Stimulated activated CD8-positive, alpha-beta memory T cell treated with anti-CD3 and anti-CD28 coated beads, Interleukin-15, amount 100 ng/mL, for 1 hour (primary cell): ENCODE results near the gene C1orf210.

Source experiments
- DNase-seq: peaks from one replicate; pipeline ENCODE4 v3.0.0-alpha.2; 2020; ENCODE audit warnings: low read depth

The C1orf210 gene

GRCh38 chr1:43312212-43312623 lies 26.8 kb upstream of the C1orf210 start:
- no peak for DNase-seq

- no peak for DNase-seq
These were observed 26.1 kb upstream of the C1orf210 start for GRCh38 chr1:43311521-43311920.

GRCh38 chr1:43309405-43310025 lies 24.1 kb upstream of the C1orf210 start:
- DNase-seq = no peak

- DNase-seq = no peak
These were observed 23.4 kb upstream of the C1orf210 start for GRCh38 chr1:43308635-43309404.

- DNase-seq = no peak
These were observed 22.2 kb upstream of the C1orf210 start for GRCh38 chr1:43307458-43308158.

- no peak for DNase-seq
These were observed 21.5 kb upstream of the C1orf210 start for GRCh38 chr1:43306688-43307457.

- DNase-seq = no peak
These were observed 20.7 kb upstream of the C1orf210 start for GRCh38 chr1:43305926-43306687.

- no peak for DNase-seq
These were observed 20.1 kb upstream of the C1orf210 start for GRCh38 chr1:43305461-43305860.

GRCh38 chr1:43304771-43305300 lies 19.5 kb upstream of the C1orf210 start:
- no peak for DNase-seq

GRCh38 chr1:43304314-43304681 lies 18.9 kb upstream of the C1orf210 start:
- no peak for DNase-seq

GRCh38 chr1:43303471-43304313 lies 18.3 kb upstream of the C1orf210 start:
- no peak for DNase-seq

GRCh38 chr1:43302721-43303470 lies 17.5 kb upstream of the C1orf210 start:
- DNase-seq = no peak

- DNase-seq = no peak
These were observed 16.8 kb upstream of the C1orf210 start for GRCh38 chr1:43302201-43302600.

GRCh38 chr1:43300378-43301094 lies 15.2 kb upstream of the C1orf210 start, which contains the start of gene TIE1:
Gene TIE1, plus strand, starts transcription at chr1:43300982. Its CDS starts 90 bp downstream, at chr1:43301072.
- no peak for DNase-seq

- DNase-seq = no peak
These were observed 13.7 kb upstream of the C1orf210 start for GRCh38 chr1:43299101-43299500.

GRCh38 chr1:43298055-43298454 lies 12.7 kb upstream of the C1orf210 start:
- no peak for DNase-seq

GRCh38 chr1:43296207-43296606 lies 10.8 kb upstream of the C1orf210 start:
- DNase-seq = no peak

GRCh38 chr1:43294761-43295160 lies 9.4 kb upstream of the C1orf210 start:
- DNase-seq = no peak
